GM23248 (cell line): ENCODE measurements around the gene NCOA3.

Experiments used
- EZH2 ChIP-seq: fragments of 200-600 bp; sonication (generic); IDR thresholded peaks from 2 replicates; pipeline ENCODE4 v1.6.1; 2018; ENCODE audit warnings: antibody characterized with exemption, mild to moderate bottlenecking; ENCODE audit not compliant: insufficient read depth, poor library complexity, severe bottlenecking
- EZH2phosphoT487 ChIP-seq: fragments of 200-600 bp; sonication (generic); IDR thresholded peaks from 2 replicates; pipeline ENCODE4 v1.6.1; 2018; ENCODE audit warnings: antibody characterized with exemption, moderate library complexity, mild to moderate bottlenecking, low read depth; ENCODE audit not compliant: insufficient read depth

DNA sequence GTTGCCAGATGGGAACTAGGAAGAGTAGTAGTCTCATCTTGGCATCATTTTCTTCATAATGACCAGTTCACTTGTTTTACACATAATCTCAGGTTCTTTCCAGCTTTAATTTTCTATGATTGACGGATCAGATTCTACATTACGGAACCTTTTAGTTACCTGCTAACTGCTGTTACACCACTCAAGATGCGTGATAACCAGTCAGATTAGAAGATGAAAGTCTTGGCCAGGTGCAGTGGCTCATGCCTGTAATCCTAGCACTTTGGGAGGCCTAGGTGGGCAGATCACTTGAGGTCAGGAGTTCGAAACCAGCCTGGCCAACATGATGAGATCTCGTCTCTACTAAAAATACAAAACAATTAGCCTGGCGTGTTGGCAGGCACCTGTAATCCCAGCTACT, 92.5 kb downstream of the NCOA3 start:
- TF ChIP-seq EZH2, result no peak
- no peak for TF ChIP-seq EZH2phosphoT487
